ENCODE results near the gene NDRG4.

Gene NDRG4

GRCh38 chr16:58510097-58510775 is 10.3 kb downstream of the NDRG4 start:
- no peak for DNase-seq

DNA sequence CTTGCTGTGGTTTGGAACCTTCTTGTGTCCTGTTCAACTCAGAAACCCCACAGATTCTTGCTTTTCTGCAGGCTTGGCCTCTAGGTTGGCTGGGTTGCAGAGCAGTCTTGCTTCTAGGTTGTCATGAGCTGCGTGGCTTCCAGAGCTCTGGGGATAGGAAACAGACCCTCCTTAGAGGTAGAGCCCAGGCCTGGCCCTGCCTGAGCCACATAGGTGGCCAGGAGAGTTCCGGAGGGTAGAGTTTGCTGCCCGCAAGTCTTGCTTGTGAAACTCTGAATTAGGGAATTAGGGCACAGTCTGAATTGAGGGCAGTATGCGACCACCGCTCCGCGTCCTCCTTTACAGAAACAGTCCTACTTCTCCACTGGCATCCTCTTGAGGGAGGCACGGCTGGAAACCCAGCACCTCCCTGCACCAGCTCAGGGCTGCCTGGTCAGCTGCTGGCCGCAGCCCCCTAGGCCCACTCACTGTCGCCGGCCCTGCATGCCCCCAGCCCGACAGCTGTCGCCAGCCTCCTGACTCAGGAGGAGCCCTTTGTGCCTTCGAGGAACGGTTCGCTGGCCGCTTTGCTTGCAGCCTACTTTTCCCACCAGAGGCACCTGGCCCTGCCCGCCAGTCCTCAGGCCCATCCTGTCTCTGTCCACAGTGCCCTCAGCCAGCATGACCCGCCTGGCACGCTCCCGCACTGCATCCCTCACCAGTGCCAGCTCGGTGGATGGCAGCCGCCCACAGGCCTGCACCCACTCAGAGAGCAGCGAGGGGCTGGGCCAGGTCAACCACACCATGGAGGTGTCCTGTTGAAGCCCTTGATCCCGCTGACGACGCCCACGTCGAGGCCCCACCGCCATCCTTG is 11.1 kb downstream of the NDRG4 start:
- no peak for DNase-seq

DNA sequence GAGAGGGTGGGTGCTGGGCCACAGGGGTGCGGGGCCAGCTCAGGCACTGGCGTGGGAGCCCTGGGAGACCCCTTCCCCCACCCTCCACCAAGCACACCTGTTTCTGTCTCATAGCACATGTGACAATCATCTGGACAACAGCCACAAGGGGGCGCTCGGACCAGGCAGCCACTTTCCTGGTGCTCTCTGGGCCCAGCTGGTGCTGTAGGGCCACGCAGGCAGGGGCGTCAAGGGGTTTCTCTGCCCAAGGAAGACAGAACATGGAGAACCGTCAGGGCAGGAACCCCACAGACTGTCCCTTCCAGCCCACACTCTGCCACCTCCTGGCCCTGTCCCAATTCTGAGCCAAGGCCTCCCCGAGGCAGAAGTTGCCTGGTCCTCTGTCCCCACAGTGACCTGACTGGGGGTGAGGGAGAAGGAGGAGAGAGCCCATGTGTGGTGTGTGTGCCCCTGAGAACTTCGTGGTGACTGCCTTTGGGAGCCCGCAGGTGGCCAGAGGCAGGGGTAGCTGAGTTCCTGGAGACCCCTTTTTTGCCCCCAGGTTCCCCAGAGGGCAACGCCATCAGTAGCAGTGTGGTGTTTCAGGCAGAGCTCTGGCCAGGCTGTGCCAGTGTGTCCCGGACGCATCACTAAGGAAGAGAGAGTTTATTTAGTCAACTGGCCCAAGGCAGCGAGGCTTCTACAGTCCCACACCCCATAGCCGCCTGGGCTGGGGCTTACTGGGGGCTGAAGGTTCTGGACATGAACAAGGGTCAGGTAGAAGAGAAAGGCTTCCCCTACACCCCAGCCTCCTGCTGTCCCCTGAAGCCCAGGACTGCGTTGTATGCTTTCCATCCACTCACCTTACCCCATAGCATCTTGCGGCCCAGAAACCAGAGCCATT is 12.2 kb downstream of the NDRG4 start:
- peak; percentile 42 for DNase-seq

DNA sequence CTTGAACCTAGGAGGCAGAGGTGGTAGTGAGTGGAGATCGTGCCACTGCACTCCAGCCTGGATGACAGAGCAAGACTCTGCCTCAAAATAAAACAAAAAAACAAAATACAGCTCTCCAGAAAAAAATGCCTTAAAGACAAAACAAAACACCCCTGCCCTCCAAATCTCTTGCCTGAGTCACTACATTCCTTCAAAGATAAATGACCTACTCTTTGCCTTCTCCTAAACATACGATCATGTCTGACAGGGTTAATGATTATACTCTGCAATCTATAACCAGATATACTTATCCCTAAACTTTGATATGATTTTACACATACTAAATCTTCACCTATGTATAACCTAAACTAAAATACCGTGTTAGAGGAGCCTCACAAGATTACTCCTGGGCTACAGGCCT is 13.9 kb downstream of the NDRG4 start:
- DNase-seq = no peak

DNA sequence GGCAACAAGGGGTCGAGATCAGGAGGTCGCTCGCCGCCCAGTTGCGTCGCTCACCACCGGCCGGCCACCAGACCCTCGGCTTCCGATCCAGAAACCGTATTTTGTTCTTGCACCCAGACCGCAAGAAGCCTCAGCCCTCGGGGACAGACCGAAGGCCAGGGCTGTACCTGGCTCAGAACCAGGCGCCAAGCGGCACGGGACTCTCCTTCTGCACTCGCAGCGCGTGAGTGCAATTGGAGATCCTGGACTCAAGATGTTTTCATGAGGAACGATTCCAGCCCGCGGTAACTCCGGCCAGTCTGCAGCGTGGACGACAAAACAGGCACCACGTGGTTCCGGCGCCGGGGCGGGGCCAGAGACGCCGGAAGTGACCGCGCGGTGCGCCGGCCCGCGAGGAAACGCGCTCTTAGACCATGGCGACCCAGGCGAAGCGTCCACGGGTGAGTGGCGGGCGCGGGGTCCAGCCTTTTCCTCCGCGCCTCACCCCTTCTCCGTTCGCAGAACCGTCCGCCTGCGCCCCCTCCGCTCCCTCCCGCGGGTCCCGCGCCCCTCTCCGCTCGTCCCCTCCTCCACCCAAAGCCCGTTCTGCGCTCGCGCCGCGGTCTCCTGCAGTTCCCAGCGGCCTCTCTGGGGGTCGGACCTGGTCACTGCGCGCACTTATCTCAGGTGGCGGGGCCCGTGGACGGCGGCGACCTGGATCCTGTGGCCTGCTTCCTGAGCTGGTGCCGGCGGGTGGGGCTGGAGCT is 15.4 kb downstream of the NDRG4 start, which contains the start of gene SETD6:
Gene SETD6, plus strand, starts transcription at position 393 of the 746 bp plus-strand sequence. Its CDS starts 21 bp downstream, at position 414.
- DNase-seq = peak; percentile 72

- no peak for DNase-seq
Measured at GRCh38 chr16:58515871-58516767, 16.2 kb downstream of the NDRG4 start.

DNA sequence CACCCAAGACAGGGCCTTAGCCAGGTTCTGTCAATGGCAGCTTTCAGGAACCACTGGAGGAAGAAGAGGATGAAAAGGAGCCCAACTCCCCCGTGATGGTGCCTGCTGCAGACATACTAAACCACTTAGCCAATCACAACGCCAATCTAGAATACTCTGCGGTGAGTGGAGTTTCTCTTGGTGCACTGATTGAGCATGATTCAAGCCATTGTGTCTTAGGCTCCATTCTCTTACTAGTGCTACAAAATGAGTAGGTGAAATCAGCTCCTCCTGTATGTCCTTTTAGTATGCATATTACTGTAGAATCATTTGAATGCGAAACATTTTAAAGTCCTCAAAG is 16.8 kb downstream of the NDRG4 start:
- no peak for DNase-seq

- DNase-seq = no peak
Measured at GRCh38 chr16:58518083-58518979, 18.4 kb downstream of the NDRG4 start.

GRCh38 chr16:58518980-58519368 is 19.0 kb downstream of the NDRG4 start:
- no peak for DNase-seq

GRCh38 chr16:58519707-58520106 is 19.8 kb downstream of the NDRG4 start:
- no peak for DNase-seq

DNA sequence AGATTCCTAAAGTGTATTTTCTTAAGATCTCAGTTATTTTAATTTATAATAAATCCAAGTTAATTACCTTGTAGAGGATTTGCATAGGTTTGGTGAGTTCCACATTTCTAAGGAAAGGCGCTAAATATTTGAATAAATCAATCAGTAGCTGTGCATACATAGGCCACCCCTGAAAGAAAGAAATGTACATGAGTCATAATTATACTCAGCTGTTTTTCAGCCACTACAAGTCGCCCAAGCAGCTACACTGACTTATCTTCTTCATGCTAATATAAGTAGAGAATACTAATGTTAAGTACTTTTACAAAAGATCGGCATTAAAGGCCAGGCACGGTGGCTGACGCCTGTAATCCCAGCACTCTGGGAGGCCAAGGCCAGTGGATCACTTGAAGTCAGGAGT is 30.2 kb downstream of the NDRG4 start:
- DNase-seq = no peak

DNA sequence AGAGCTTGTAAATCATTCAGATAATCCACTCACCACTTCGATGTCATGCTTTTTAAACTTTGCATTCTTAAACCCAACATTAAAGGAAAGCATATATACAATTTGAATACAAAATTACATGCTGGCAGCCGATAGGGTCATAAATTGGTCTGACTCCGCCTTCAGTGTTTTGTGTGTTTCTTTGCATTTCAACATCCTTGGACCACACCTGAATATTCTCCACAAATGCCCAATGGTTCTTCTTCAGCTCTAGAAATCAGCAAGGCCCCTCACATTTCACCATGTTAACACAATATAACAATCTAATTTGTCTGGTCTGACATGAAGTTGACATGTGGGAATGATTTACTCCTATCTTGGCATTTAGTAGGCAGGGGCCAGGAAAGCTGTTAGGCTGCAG is 32.5 kb downstream of the NDRG4 start:
- no peak for DNase-seq

GRCh38 chr16:58533751-58534470 is 34.0 kb downstream of the NDRG4 start:
- no peak for DNase-seq

DNA sequence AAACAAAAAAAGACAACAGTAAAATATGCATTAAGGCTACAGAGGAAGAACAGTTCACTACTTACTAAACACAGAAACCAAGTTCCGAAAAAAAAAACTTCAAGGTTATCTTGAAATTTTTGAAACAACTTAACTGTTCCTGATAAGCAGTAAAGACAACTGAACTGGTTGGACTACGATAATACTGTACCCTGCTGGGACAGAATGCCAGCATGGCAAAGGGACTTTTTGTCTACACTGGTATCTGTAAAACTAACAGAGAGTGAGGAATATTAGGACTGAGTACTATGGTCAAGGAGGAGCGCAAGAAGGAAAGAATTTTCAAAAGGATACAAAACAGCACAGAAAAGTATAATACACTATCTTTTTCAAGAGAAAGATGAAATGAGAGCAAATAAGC is 35.2 kb downstream of the NDRG4 start:
- no peak for DNase-seq

DNA sequence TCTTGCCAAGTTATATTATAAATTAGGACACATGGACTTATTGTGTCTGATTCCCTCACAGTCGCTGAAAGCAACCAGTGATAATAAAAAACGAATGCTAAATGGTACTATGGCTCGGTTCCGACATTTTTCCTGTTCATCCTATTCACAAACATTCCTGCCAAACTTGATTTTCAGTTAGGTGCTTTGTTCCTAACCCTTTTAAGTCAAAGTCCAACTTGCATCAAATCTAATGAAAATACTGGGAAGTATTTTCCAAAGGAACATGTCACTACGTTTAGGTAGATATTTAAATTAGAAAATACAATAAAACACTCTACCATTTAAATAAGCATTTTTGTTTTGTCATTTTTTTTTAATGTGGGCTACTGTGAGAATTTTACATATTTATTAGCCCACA is 36.3 kb downstream of the NDRG4 start:
- DNase-seq = no peak

DNA sequence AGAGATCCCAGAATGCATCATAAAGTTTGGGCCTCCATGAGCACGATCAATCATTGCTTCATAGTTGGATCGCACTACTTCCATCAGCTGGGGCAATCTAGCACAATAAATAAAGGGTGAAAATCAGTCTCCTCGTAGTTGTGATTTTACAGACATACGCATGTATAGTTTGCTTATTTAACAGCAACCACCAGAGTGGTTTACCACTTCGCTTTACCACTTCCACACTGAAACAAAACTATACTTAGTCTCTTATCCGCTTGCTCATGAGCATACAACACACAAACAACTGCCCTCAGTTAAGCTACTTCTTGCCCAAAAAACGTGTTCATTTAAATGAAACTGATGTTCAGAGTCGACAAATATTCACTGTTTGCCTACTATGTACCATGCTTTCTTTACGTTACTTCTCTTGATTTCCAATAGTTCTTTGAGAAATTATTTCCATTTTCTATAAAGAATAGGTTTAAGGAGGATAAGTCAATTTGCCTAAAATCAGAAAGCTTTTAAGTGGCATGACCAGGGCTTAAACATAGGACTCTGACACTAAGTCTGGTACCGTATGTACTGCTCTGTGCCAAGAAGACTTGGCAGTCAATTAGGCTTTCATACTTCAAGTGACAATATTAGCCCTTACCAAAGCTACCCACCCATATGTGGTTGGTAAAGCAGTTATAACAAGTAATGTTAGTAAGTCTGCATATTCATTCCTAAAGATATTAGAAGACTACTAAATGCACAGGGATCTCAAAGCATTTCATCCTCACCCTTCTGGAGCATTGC is 37.4 kb downstream of the NDRG4 start:
- no peak for DNase-seq

- no peak for DNase-seq
Measured at GRCh38 chr16:58541711-58542110, 41.8 kb downstream of the NDRG4 start.

GRCh38 chr16:58542291-58542690 is 42.3 kb downstream of the NDRG4 start:
- no peak for DNase-seq

GRCh38 chr16:58543685-58544084 is 43.7 kb downstream of the NDRG4 start:
- no peak for DNase-seq
